Activated naive CD4-positive, alpha-beta T cell treated with anti-CD3 and anti-CD28 coated beads, Interleukin-2, amount 50 U/mL, for 72 hours (primary cell): ENCODE data around the gene RPTOR. TPM values are rescaled to one million over a fixed set of nuclear protein-coding genes. Genes with fewer than 3 reads are reported as not detected.
"Not testable (repeated sequence)": the region's sequence is repeated elsewhere in the genome, so short reads cannot be mapped to it uniquely, and the experiment has no call there.

ENCODE experiments used
- ATAC-seq, 2 donors: fragments of 150-1000 bp; cut with Tn5 transposase; 2 replicates each; pipeline ENCODE4 v1.10.0; 2021; ENCODE audit warnings: mild to moderate bottlenecking in 2 of 2, moderate library complexity in 2 of 2
- DNase-seq, 2 donors: peaks; one replicate each; pipeline ENCODE4 v3.0.0; 2021 to 2022; ENCODE audit warnings: low spot score in 2 of 2
- H3K27ac Mint-ChIP-seq, 2 donors: one replicate each; pipeline ENCODE4 v1.8.0; 2022; ENCODE audit warnings: mild to moderate bottlenecking in 2 of 2, mixed read lengths in 2 of 2
- H3K36me3 Mint-ChIP-seq, 2 donors: one replicate each; pipeline ENCODE4 v1.8.0; 2022; ENCODE audit warnings: mixed read lengths in 2 of 2
- H3K9me3 Mint-ChIP-seq, 2 donors: one replicate each; pipeline ENCODE4 v1.8.0; 2022; ENCODE audit warnings: mixed read lengths in 2 of 2
- total RNA-seq, 2 donors: library from RNA; stranded (reverse); gene quantifications; one replicate each; pipeline ENCODE4 v1.2.3, GENCODE V29; 2022

Gene RPTOR
- total RNA-seq, 2 donors from 2014 or later: 59.5 to 128 TPM

GRCh38 chr17:80694085-80694991 lies 149.7 kb downstream of the RPTOR start:
- peak overlapping the region; percentile 68 to 88 for H3K27ac Mint-ChIP-seq
- no peak for ATAC-seq
- DNase-seq: no peak

DNA sequence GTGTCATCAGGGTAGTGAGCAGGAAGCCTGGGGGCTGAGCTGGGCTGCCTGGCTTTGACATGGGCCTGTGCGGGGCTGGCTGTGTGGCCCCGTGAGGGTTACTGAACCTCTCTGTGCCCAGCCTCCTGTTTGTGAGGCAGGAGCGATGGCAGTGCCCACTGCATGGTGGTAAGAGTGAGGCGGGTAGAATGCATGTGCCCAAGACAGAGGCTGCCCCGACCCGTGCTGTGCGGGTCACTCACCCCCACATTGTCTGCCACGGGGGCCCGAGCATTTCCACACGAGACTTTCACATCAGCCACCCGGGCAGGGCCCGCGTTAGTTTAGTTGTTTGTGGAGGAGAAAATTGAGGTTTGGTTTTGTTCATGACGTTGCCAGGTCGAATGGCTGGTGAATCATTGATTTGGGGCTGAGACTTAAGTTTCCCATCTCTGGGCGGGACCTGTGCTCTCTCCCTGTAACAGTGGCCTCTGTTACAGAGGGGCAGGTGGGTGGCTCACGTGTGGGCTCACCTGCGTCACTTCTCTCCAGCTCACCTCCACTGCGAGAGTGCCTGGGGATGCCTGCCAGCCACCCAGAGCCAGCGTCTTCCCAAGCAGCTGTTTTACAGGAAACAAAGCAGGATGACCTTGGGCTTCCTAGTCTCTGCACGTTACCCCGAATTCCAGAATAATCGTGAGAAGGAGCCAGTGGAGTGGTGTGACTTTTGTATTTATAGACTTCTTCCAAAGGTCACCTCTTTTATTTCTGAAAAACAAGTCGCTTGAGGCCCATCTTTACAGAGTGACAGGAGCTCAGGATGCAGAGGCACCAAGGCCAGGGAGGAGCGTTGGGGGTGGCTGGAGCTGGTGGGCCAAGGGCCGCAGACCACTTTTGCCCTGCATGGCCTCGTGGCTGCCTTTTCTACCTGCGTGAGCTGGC lies 150.6 kb downstream of the RPTOR start:
- Mint-ChIP-seq H3K27ac (peak overlapping the region; percentile 68 to 88), H3K9me3 (peaks cover 6% of the 10 kb centered on the region in 2 donors), H3K36me3 (peaks cover 4 to 28% of the 10 kb centered on the region in 2 donors)
- DNase-seq: no peak
- ATAC-seq: peak; percentile 75 to 86

More at GRCh38 chr17:80694085-80694991, 149.7 kb downstream of the RPTOR start:
- Mint-ChIP-seq H3K36me3 (peaks cover 4 to 22% of the 10 kb centered on the region in 2 donors), H3K9me3 (no peaks in the 10 kb centered on the region)

DNA sequence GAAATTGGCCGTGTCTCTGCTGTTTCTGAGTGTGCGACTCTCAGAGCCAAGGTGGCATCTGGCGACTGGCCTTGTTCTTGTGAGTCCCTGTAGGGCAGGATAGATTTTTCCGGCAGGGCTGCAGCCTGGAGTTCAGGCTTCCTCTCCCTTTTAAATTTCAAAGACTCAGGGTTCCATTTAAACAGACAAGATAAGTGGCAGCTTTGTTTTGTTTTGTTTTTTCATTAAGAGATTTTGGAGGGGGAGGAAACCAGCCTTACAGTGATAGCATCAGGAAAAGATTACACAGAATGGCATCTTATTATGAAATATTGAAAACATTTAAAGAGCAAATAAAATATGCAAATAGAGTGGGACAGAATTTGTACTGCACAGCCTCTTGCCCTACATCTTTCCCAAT lies 151.3 kb downstream of the RPTOR start:
- H3K9me3 Mint-ChIP-seq: peaks cover 6 to 7% of the 10 kb centered on the region in 2 donors
- peak overlapping the region; percentile 5 to 88 for H3K27ac Mint-ChIP-seq
- H3K36me3 Mint-ChIP-seq: peaks cover 4 to 26% of the 10 kb centered on the region in 2 donors
- DNase-seq (no peak), ATAC-seq (no peak)

- H3K27ac Mint-ChIP-seq: peak overlapping the region in 1 of 2 donors; percentile 52
- H3K9me3 Mint-ChIP-seq: peaks cover 6 to 7% of the 10 kb centered on the region in 2 donors
- ATAC-seq (no peak), DNase-seq (no peak)
- peaks cover 4 to 26% of the 10 kb centered on the region in 2 donors for H3K36me3 Mint-ChIP-seq
These were observed 151.8 kb downstream of the RPTOR start for GRCh38 chr17:80696456-80696855.

DNA sequence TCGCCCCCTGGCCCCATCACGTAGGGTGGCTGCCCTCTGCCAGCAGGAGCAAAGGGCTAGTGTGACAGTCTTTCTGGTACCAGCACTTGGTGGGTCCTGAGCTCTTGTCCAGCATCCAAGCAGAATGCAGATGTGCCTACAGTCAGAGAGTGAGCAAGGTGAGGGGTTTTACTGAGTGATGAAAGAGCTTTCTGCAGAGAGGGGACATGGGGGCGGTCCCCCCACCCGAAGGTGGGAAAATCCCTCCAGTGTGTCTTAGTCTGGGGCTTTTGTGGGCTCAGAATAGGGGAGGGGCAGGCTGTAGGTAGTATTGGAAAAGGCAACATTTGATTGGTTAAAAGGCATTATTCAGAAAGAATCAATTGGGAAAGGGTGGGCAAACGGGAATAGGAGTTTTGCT lies 152.3 kb downstream of the RPTOR start:
- ATAC-seq (peak in 1 of 2 donors; percentile 15), DNase-seq (no peak)

GRCh38 chr17:80698297-80698696 lies 153.7 kb downstream of the RPTOR start:
- Mint-ChIP-seq H3K9me3 (peaks cover 6 to 7% of the 10 kb centered on the region in 2 donors), H3K27ac (no peak overlapping the region), H3K36me3 (peaks cover 12 to 40% of the 10 kb centered on the region in 2 donors)
- no peak for ATAC-seq
- DNase-seq: no peak

More for the DNA sequence above, 152.3 kb downstream of the RPTOR start:
- peak overlapping the region in 1 of 2 donors; percentile 52 for H3K27ac Mint-ChIP-seq
- H3K36me3 Mint-ChIP-seq: peaks cover 4 to 26% of the 10 kb centered on the region in 2 donors
- peaks cover 6 to 7% of the 10 kb centered on the region in 2 donors for H3K9me3 Mint-ChIP-seq

DNA sequence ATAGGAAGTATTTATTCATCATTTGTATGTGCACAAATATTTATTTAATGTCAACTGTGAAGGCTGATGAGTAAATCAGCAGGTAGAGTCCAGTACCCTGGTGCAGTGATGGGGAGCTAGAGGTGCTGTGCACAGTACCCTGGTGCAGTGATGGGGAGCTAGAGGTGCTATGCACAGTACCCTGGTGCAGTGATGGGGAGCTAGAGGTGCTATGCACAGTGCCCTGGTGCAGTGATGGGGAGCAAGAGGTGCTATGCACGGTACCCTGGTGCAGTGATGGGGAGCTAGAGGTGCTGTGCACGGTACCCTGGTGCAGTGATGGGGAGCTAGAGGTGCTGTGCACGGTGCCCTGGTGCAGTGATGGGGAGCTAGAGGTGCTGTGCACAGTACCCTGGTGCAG lies 154.6 kb downstream of the RPTOR start:
- not testable (repeated sequence) for ATAC-seq, H3K9me3 Mint-ChIP-seq, H3K27ac Mint-ChIP-seq, DNase-seq
- H3K36me3 Mint-ChIP-seq: peaks cover 20 to 49% of the 10 kb centered on the region in 2 donors

DNA sequence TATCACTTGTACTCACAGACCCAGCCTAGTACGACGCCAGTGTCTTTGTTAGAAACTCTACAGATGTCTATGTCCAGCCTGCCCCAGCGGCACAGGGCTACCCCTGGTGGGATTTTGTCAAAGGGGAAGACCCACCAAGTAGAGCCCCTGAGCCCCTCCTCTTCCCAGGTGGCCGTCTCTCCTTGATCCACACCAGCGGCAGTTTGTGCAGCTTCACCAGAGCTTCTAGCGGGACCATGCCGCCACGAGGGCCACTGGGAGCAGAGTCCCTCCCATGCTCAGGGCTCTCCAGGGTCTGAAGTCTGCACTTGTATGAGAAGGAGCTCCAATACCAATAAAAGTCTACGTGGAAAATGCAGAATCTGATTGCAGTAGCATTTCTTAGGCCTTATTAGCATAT lies 157.1 kb downstream of the RPTOR start:
- Mint-ChIP-seq H3K27ac (no peak overlapping the region), H3K36me3 (peaks cover 23 to 56% of the 10 kb centered on the region in 2 donors), H3K9me3 (peaks cover 9 to 11% of the 10 kb centered on the region in 2 donors)
- no peak for ATAC-seq
- DNase-seq: no peak

DNA sequence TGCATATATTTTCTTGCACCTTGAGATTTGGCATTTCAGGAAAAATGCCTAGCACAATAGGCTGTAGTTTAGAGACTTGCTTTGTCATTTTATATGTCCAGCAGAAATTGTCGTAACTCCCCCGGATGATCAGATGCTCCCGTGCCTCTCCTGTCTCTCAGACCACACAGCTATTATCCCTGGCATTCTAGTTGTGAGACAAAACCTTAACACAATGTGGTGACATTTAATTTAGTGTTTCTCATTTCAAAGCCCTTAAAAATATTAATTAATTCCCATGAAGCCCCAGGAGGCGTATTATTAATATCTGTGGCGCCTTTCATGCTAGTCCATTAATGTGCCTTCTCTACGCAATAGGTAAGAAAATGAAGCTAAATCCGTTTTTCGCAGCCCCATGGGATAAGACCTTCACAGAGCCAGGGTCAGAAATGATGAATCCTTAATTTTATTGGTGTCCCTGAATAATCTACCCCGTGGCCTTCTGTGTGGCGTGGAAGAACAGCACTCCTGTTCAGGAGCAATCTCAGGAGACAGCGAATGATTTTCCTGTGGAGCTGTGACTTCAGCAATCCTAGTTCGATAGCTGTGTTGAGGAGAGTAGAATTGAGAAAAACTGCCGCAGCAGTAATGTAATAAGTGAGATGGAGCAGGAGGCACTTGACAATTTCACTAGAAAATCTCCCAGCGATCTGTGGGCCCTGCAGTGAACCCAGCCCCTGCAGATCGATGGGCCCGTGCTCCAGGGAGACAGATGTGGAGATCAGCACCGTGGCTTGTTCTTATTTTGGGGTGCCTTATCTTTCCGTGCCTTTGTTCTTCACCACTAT lies 157.9 kb downstream of the RPTOR start:
- Mint-ChIP-seq H3K27ac (peak overlapping the region; percentile 61 to 90), H3K36me3 (peaks cover 23 to 56% of the 10 kb centered on the region in 2 donors), H3K9me3 (peaks cover 9 to 11% of the 10 kb centered on the region in 2 donors)
- peak in 1 of 2 donors; percentile 48 for ATAC-seq
- DNase-seq: no peak

- peak; percentile 73 to 74 for ATAC-seq
- H3K36me3 Mint-ChIP-seq: peaks cover 23 to 60% of the 10 kb centered on the region in 2 donors
- H3K9me3 Mint-ChIP-seq: peaks cover 9 to 11% of the 10 kb centered on the region in 2 donors
- H3K27ac Mint-ChIP-seq: peak overlapping the region; percentile 61 to 90
- no peak for DNase-seq
These were observed 158.5 kb downstream of the RPTOR start for GRCh38 chr17:80703142-80703478.

GRCh38 chr17:80704381-80704819 lies 159.8 kb downstream of the RPTOR start:
- H3K27ac Mint-ChIP-seq: peak overlapping the region; percentile 61 to 66
- ATAC-seq (peak in 1 of 2 donors; percentile 29), DNase-seq (no peak)
- peaks cover 29 to 61% of the 10 kb centered on the region in 2 donors for H3K36me3 Mint-ChIP-seq
- peaks cover 9 to 11% of the 10 kb centered on the region in 2 donors for H3K9me3 Mint-ChIP-seq

DNA sequence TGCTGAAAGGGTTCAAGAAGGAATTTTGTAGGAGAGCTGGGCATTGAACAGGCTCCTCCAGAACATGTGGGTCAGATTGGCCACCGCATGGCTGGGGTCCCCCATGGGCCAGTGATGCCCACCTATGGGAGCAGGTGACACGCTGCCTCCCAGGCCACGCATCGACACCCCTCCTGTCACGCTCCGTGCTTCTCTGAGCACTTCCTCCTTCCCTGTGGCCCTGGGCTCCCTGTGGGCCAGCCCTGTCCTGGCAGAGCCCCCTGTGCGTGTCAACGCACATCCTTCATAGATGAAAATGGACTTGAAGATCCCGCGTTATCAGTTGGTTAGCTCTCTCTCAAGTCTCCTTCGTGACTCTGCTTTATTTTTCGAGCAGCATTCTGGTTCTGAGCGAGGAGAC lies 160.3 kb downstream of the RPTOR start:
- H3K9me3 Mint-ChIP-seq: peaks cover 7 to 8% of the 10 kb centered on the region in 2 donors
- H3K36me3 Mint-ChIP-seq: peaks cover 34 to 62% of the 10 kb centered on the region in 2 donors
- H3K27ac Mint-ChIP-seq: no peak overlapping the region
- ATAC-seq: peak in 1 of 2 donors; percentile 8
- DNase-seq: no peak

DNA sequence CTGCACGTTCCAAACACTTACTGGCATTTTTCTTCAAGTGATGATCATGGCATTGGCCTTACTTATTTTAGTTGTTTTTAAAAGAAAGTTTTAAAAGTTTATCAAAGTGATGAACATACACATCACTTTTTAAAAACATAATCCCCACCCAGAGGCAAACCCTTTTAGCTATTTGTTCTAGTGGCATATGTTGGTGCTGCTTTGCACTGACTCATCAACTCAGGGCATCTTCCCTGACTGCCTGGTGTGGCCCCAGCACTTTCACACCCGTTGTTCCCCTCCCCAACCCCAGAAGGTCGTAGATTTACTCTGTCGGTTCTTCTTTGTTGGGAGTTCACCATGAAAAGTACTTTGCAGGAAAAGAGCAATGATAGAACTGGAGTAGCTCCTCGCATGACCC lies 161.3 kb downstream of the RPTOR start:
- peak overlapping the region in 1 of 2 donors; percentile 37 for H3K27ac Mint-ChIP-seq
- ATAC-seq (no peak), DNase-seq (no peak)
- peaks cover 3 to 5% of the 10 kb centered on the region in 2 donors for H3K9me3 Mint-ChIP-seq
- peaks cover 36 to 54% of the 10 kb centered on the region in 2 donors for H3K36me3 Mint-ChIP-seq

DNA sequence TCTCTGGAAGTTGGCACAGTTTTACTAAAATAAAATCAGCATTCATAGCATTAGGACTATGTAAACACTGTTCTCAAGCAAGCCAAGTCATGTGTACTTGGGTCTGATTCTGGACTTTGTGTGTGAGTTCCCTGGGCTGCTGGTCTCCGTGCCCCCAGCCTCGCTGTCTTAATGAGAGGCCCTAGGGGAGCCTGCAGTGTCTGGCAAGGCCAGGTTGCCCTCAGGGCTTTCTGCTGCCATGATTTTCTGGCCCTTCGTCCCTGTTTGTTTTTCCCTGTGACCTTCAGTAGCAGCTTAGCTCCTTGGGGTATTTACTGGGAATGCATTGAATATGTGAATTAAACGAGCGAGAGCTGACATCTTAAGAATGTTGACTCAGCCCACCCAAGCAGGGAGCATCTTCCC lies 161.8 kb downstream of the RPTOR start:
- H3K27ac Mint-ChIP-seq: peak overlapping the region in 1 of 2 donors; percentile 37
- peaks cover 3 to 5% of the 10 kb centered on the region in 2 donors for H3K9me3 Mint-ChIP-seq
- ATAC-seq: no peak
- peaks cover 39 to 49% of the 10 kb centered on the region in 2 donors for H3K36me3 Mint-ChIP-seq
- no peak for DNase-seq

- ATAC-seq: no peak
- Mint-ChIP-seq H3K27ac (no peak overlapping the region), H3K9me3 (peaks cover 3 to 5% of the 10 kb centered on the region in 2 donors), H3K36me3 (peaks cover 25 to 30% of the 10 kb centered on the region in 2 donors)
- no peak for DNase-seq
These were observed 163.8 kb downstream of the RPTOR start for GRCh38 chr17:80708480-80708879.
